ENCODE measurements around the gene MEIG1.
"Not testable (repeated sequence)": the region's sequence is repeated elsewhere in the genome, so short reads cannot be mapped to it uniquely, and the experiment has no call there.

MEIG1 gene

DNA sequence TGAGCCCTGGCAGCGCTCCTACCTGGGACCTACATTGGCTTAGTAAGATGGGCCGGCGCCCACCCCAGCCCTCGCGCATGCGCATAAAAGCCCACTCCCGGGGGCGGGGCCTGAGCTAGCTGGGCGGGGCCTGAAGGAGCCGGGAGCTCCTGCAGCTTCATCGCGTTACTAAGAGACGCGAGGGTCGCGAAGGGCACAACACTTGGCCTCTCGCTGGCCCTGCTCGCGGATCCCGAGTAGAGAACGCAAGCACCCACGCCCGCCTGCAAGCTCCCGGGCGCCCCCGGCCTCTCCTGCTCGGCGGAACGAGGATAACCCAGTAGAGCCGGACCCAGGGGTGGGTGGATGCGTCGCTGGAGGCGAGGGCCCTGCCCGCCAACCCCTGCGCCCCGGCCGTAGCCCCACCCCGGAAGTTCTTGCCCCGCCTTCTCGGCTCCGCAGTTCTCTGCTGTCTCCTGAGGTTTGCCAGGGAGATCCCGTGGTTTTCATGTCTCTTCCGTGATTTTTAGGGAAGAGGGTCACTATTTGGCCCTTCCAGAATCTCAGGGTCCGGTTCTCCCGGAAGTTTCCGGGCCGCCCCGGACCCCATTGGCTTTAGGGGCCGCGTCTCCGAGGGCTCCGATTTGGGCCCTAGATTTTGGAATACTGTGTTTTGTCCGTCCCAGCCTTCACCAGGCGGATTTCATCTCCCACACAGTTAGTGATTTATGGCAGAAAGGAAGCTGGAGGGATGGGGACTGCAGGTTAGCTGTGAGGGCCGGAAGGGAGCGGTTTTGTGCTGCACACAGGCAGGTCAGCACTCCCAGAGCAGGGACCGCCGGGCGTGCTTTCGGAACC, at the start of gene MEIG1:
Gene MEIG1, plus strand, starts transcription at position 168 of the 837 bp plus-strand sequence. CDS start 7,081 bp downstream, outside the sequence.
- peak; percentile 94 for DNase-seq

GRCh38 chr10:14910953-14911352, 48.2 kb upstream of the MEIG1 start:
- DNase-seq = no peak

GRCh38 chr10:14911801-14912200, 47.4 kb upstream of the MEIG1 start:
- no peak for DNase-seq

GRCh38 chr10:14916600-14916999, 42.6 kb upstream of the MEIG1 start:
- no peak for DNase-seq

GRCh38 chr10:14917827-14918226, 41.4 kb upstream of the MEIG1 start:
- DNase-seq = no peak

DNA sequence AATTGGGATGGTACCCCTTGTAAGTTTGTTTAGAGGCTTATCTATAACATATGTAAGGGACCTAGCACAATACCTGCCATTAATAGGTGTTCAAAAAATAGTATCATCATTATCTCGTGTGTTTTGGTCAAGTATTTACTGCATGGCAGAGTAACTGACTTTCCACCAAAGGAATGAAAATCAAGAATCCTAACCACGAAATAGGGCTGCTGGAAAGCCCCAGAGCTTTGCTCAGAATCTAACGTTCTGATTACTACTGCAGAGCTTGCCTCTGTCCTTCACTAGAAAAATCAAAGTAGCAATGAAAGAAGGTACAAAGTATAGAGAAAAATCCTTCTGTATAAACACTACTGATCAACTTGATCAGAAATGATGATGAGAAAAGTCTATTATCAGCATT, 40.2 kb upstream of the MEIG1 start:
- DNase-seq = no peak

- DNase-seq = no peak
These were observed 35.2 kb upstream of the MEIG1 start for GRCh38 chr10:14924013-14924412.

DNA sequence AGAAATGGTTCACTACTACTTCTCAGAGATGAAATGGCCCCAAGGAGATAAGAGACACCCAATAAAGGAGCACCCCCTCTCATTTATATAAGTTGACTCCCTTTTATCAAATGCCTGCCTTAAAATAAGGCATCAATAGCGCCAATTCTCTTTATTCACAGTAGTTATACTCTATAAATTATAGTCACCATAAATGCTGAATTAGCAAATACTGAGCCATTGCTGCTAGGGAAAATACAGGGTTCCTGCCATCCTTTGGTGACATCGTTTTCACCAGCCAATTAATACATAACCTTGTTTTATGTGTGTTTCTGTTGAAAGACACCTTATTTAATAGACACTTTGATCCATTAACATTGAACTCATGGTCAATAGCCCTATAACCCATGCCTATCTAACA, 33.9 kb upstream of the MEIG1 start:
- DNase-seq = no peak

DNA sequence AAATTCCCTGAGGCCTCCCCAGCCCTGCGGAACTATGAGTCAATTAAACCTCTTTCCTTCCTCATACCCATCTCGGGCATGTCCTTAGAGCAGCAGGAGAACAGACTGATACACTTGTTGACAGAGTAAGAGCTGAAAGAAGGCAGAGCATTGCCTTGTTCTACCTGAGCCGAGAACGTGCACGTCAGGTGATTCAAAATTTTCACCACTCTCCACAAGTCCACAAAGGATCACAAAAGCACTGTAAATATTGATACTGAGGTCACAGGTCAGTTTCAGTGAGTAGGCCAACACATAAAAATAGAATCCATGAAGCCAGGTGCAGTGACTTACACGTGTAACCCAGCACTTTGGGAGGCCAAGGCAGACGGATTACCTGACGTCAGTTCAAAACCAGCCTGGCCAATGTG, 33.1 kb upstream of the MEIG1 start:
- DNase-seq = no peak

- DNase-seq = no peak
These were observed 32.3 kb upstream of the MEIG1 start for GRCh38 chr10:14926722-14927416.

DNA sequence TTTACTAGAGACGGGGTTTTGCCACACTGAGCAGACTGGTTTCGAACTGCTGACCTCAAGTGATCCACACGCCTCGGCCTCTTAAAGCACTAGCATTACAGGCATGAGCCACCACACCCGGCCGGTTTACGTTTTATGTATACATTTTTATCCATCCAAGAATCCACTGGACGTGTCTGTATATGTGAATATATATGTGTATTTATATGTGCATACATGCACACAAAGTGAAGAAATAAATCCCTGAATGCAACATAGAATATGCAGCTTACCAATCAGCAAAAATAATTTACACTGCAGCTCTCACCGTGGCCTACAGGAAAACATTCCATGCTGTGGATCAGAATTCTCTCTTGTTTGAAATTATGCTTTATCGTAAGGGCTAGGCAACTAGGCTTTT, 28.6 kb upstream of the MEIG1 start:
- no peak for DNase-seq

DNA sequence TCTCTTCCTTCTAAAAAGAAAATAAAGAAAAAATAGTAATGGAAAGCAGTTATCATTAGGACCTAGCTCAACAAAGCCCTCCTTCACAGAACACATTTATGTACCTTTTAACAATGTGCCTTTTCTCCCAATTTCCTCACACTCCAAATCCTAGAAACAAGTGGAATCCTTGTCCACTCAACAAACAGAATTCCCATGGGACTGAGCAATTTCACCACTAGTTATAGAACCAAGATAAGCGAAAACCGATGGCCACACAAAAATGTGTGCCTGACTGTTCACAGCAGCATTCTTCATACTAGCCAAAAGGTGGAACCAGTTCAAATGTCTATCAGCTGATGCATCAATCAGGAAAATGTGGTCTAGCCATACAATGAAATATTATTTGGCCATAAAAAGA, 22.6 kb upstream of the MEIG1 start:
- peak; percentile 7 for DNase-seq

GRCh38 chr10:14938971-14939370, 20.2 kb upstream of the MEIG1 start:
- DNase-seq = not testable (repeated sequence)

DNA sequence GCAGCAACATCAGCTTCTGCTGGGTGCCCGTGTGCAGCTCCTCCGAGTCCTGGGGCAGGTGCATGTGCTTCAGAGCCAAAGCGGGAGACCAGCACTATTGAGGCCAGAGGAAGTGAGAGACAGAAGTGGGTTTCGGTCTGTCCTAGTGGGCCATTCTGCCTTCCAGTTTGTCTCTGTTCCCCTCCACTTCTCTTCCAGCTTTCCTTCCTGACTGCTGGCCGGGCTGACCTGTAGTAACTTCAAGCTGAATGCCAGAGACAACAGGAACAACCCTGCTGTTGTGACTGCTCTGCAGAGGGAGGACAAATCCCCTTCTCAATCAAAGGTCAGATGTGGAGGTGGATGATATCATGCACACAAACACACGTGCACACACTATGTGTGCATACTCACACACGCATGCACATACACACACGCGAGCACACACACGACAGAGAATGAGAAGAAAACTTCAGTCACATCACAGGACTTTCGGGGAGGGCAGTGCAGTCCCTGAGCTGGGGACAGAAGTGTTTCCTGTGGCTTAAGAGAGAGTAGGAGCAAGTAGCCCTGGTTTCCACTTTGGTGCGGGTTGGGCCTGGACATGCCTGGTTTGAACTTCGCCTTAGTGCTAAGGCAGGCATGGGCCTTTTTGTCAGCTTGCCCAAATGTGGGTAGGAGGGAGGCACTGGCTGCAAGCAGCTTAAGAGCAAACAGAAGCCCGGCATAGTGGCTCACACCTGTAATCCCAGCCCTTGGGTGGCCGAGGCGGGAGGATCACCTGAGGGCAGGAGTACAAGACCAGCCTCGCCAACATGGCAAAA, 16.8 kb upstream of the MEIG1 start:
- DNase-seq = not testable (repeated sequence)

DNA sequence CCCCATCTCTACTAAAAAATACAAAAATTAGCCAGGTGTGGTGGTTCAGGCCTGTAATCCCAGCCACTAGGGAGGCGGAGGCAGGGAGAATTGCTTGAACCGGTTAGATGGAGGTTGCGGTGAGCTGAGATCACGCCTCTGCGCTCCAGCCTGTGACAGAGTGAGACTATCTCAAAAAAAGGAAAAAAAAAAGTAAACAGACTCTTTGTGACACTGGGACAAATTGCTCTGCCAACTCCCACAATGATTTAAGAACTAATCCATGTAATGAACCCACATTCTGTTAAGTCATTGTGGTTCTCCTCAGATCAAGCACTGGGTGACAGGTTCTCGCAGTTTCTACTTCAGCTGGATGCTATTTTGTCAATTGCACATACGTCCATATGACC, 16.2 kb upstream of the MEIG1 start:
- not testable (repeated sequence) for DNase-seq

- DNase-seq = no peak
These were observed 14.1 kb upstream of the MEIG1 start for GRCh38 chr10:14945108-14945507.

DNA sequence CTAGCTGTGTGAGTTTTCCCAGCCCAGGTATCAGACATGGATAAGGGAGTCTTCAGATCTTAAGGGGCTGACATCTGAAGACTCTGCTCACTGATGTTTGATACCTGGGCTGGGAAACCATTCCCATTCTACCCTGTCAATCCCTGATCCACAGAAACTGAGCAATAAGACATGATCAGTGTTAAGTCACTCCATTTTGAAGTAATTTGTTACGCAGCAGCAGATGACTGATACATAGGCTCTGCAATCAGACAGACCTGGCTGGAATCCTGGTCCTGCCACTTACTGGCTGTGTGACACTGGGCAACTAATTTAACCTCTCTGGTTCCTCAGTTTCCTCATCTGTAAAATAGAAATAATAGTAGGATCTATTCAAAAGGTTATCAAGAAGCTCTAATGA, 11.9 kb upstream of the MEIG1 start:
- no peak for DNase-seq

DNA sequence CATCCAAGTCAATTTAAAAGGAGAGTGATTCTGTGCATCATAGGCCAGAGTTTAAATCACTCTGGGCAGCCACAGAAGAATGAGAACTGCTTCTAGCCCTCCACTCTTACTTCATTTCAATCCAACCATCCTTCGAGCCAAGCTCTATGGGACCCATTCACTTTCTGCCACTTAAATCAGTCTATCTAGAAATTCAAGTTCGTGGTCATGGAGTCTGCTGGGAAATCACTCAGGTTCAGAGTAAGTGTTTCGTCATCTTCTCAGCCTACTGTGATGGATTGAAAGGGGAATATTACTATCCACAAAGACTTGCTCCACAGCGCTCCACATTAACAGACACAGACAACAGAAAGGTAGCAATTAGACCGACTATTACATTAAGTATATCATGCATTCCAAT, 9.9 kb upstream of the MEIG1 start:
- peak; percentile 7 for DNase-seq

DNA sequence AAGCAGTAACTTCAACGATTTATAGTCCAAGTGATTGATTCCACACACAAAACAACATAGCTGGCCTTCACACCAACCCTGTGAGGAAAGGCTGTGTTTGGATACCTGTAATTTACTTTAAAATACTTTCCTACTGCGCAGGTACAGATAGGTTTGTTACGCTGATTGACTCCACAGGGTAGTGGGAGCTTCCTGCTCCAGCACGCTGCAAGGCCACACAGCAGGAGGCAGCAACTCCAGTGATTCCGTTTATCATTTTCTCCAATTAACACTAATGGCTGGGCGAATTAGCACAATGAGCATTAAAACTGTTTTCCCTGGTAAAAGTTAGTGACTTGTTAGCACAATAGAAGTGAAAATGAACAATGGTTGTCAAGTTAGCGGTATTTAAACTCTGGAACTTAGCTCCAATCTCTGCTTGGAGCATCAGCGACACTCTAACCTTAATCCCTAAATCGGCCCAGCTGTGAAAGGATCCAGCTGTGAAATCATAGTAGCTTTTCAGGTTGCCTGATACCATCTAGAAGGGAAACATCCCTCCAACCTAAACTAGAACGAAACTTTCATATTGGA, 6.3 kb upstream of the MEIG1 start:
- no peak for DNase-seq

- DNase-seq = peak; percentile 31
These were observed 5.7 kb upstream of the MEIG1 start for GRCh38 chr10:14953424-14954000.

- DNase-seq = peak; percentile 86
These were observed 5.0 kb upstream of the MEIG1 start, which contains the start of gene DCLRE1C for GRCh38 chr10:14954001-14954770. Gene DCLRE1C, minus strand, starts transcription at chr10:14954096. Its CDS starts 86 bp downstream, at chr10:14954010.

- DNase-seq = no peak
These were observed 4.3 kb upstream of the MEIG1 start for GRCh38 chr10:14954934-14955333.

Measured in fibroblast of upper back skin (primary cell).